Esophagus squamous epithelium (tissue), 5 donors: ENCODE results near the gene CTNNA3. TPM values are rescaled to one million over a fixed set of nuclear protein-coding genes. Genes with fewer than 3 reads are reported as not detected.

Experiments used
- DNase-seq: peaks from one replicate; lab custom pipeline; 2025; lab: John Stamatoyannopoulos, UW
- H3K27ac ChIP-seq, 4 donors: fragments of 200-600 bp; sonication (generic); one replicate each; pipeline ENCODE4 v1.5.1; 2016 to 2019; ENCODE audit warnings: mild to moderate bottlenecking in 1 of 4
- H3K27me3 ChIP-seq, 4 donors: fragments of 200-600 bp; sonication (generic); 1 replicate in 3 of 4; 2 replicates in 1 of 4; pipeline versions ENCODE4 v1.5.1 to v1.6.0; 2017 to 2021; ENCODE audit warnings: antibody characterized with exemption in 1 of 4
- H3K36me3 ChIP-seq, 3 donors: fragments of 200-600 bp; sonication (generic); one replicate each; pipeline ENCODE4 v1.5.1; 2016 to 2019
- H3K4me1 ChIP-seq, 3 donors: fragments of 200-600 bp; sonication (generic); one replicate each; pipeline ENCODE4 v1.5.1; 2017 to 2019
- H3K4me3 ChIP-seq, 4 donors: fragments of 200-600 bp; sonication (generic); 1 replicate in 3 of 4; 2 replicates in 1 of 4; pipeline ENCODE4 v1.5.1; 2016 to 2019; ENCODE audit warnings: mild to moderate bottlenecking in 2 of 4, moderate library complexity in 1 of 4
- H3K9me3 ChIP-seq, 3 donors: fragments of 200-600 bp; sonication (generic); one replicate each; pipeline ENCODE4 v1.5.1; 2016 to 2019
- CTCF ChIP-seq, 6 experiments: fragments of 450-650 bp in 4 of 6; fragments of 200-600 bp in 2 of 6; sonication (generic) in 2 of 6; IDR thresholded peaks; one replicate each; pipeline ENCODE4 v1.5.1; 2016 to 2019; ENCODE audit warnings: antibody characterized with exemption in 6 of 6, mild to moderate bottlenecking in 4 of 6, moderate library complexity in 4 of 6
- POLR2A ChIP-seq, 4 donors: fragments of 450-650 bp; IDR thresholded peaks; one replicate each; pipeline ENCODE4 v1.6.1; 2017; ENCODE audit warnings: antibody characterized with exemption in 4 of 4, mild to moderate bottlenecking in 4 of 4, moderate library complexity in 3 of 4
- WGBS, 2 donors: methylation state at CpG; one replicate each; pipeline ENCODE4 v1.1.5; 2018; 5-methylcytosine and 5-hydroxymethylcytosine counted together
- intact Hi-C: fragments of 100-400 bp; cut with DNase I; formaldehyde crosslinking; loops from one replicate; pipeline ENCODE4 v1.15.0; 2022
- total RNA-seq, 4 donors: library from RNA; depleted of rRNA; stranded (reverse); fragments of >200 nt; gene quantifications; one replicate each; pipeline ENCODE4 v1.1.0, GENCODE V29; 2016
- donor health status: DM: yes; HTN: yes; CAD: no.

The CTNNA3 gene
- total RNA-seq, 4 donors from 2014 or later, result 0.29 to 1.9 (median 0.61) TPM; not detected in 1

- intact Hi-C loops, result no loop called here
- no peaks in the 10 kb centered on the region for H3K36me3 ChIP-seq
- 82 to 85% methylated on average over 2 of the region's 2 CpGs for WGBS, 2 donors
These were observed 752.4 kb downstream of the CTNNA3 start for GRCh38 chr10:66943590-66943989.

GRCh38 chr10:66942407-66942806 lies 753.6 kb downstream of the CTNNA3 start:
- no peaks in the 10 kb centered on the region for H3K36me3 ChIP-seq
- no peak for DNase-seq
- no peak overlapping the region for H3K4me3 ChIP-seq
- no peaks in the 10 kb centered on the region for H3K4me1 ChIP-seq
- intact Hi-C loops, result no loop called here
- no peaks in the 10 kb centered on the region for H3K9me3 ChIP-seq
- H3K27ac ChIP-seq, result no peak overlapping the region
- TF ChIP-seq POLR2A (IDR thresholded peaks at IDR 0.05) (no peak), CTCF (IDR thresholded peaks at IDR 0.05) (no peak)
- H3K27me3 ChIP-seq, result no peaks in the 10 kb centered on the region
- WGBS, 2 donors, result 71 to 83% methylated on average over 1 of the region's 1 CpG

More at GRCh38 chr10:66943590-66943989, 752.4 kb downstream of the CTNNA3 start:
- Histone ChIP-seq H3K9me3 (no peaks in the 10 kb centered on the region), H3K27ac (no peak overlapping the region), H3K27me3 (no peaks in the 10 kb centered on the region), H3K4me1 (no peaks in the 10 kb centered on the region), H3K4me3 (no peak overlapping the region)
- no peak for DNase-seq
- no peak for TF ChIP-seq CTCF (IDR thresholded peaks at IDR 0.05)
- no peak for TF ChIP-seq POLR2A (IDR thresholded peaks at IDR 0.05)

- H3K9me3 ChIP-seq, result no peaks in the 10 kb centered on the region
- intact Hi-C loops, result no loop called here
- no peak overlapping the region for H3K4me3 ChIP-seq
- H3K27me3 ChIP-seq, result no peaks in the 10 kb centered on the region
- DNase-seq, result no peak
- H3K27ac ChIP-seq, result no peak overlapping the region
- no peaks in the 10 kb centered on the region for H3K36me3 ChIP-seq
- TF ChIP-seq CTCF (IDR thresholded peaks at IDR 0.05) (no peak), POLR2A (IDR thresholded peaks at IDR 0.05) (no peak)
- H3K4me1 ChIP-seq, result no peaks in the 10 kb centered on the region
- WGBS, 2 donors, result 55 to 64% methylated on average over 5 of the region's 5 CpGs
These were observed 754.5 kb downstream of the CTNNA3 start for GRCh38 chr10:66941491-66941890.

GRCh38 chr10:66940965-66941364 lies 755.0 kb downstream of the CTNNA3 start:
- no peak for DNase-seq
- Histone ChIP-seq H3K27ac (no peak overlapping the region), H3K4me1 (no peaks in the 10 kb centered on the region), H3K9me3 (no peaks in the 10 kb centered on the region), H3K36me3 (no peaks in the 10 kb centered on the region), H3K4me3 (no peak overlapping the region), H3K27me3 (no peaks in the 10 kb centered on the region)
- intact Hi-C loops, result no loop called here
- TF ChIP-seq POLR2A (IDR thresholded peaks at IDR 0.05), result no peak
- no peak for TF ChIP-seq CTCF (IDR thresholded peaks at IDR 0.05)
- WGBS, 2 donors, result 32% methylated on average over 3 of the region's 3 CpGs

GRCh38 chr10:66934711-66935110 lies 761.3 kb downstream of the CTNNA3 start:
- DNase-seq, result no peak
- H3K4me3 ChIP-seq, result no peak overlapping the region
- no peaks in the 10 kb centered on the region for H3K9me3 ChIP-seq
- H3K36me3 ChIP-seq, result no peaks in the 10 kb centered on the region
- TF ChIP-seq POLR2A (IDR thresholded peaks at IDR 0.05) (no peak), CTCF (IDR thresholded peaks at IDR 0.05) (no peak)
- H3K27me3 ChIP-seq, result peaks cover 0 to 15% (median 0%) of the 10 kb centered on the region in 4 donors
- no peak overlapping the region for H3K27ac ChIP-seq
- intact Hi-C loops, result no loop called here
- no peaks in the 10 kb centered on the region for H3K4me1 ChIP-seq
